ENCODE results near the gene PLA2G4B.
A peak's percentile ranks its signal among the peaks of the same experiment; 100 is the strongest.

Gene PLA2G4B

GRCh38 chr15:41801185-41801584 is 37.5 kb upstream of the PLA2G4B start:
- no peak for TF ChIP-seq CTCF (conservative IDR thresholded peaks at IDR 0.05)

DNA sequence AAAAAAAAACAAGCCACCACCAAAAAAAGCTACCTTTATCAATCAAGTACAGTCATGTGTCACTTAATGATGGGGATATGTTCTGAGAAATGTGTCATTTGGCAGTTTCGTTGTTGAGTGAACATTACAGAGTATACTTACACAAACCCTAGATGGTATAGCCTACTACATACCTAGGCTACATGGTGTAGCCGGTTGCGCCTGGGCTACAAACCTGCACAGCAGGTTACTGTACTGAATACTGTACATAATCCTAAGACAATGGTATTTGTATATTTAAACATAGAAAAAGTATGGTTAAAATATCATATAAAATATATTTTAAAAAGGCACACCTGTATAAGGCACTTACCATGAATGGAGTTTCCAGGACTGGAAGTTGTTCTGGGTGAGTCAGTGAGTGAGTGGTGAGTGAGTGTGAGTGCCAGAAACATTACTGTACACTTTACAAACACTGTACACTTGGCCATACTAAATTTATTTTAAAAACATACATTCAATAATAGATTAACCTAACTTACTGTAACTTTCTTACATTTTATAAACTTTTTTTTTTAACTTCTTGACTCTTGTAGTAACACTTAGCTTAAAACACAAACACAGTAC is 36.7 kb upstream of the PLA2G4B start:
- H3K27ac ChIP-seq = no peak overlapping the region
- no peak for TF ChIP-seq CTCF (conservative IDR thresholded peaks at IDR 0.05)

More at GRCh38 chr15:41801185-41801584, 37.5 kb upstream of the PLA2G4B start:
- no peak overlapping the region for H3K27ac ChIP-seq

DNA sequence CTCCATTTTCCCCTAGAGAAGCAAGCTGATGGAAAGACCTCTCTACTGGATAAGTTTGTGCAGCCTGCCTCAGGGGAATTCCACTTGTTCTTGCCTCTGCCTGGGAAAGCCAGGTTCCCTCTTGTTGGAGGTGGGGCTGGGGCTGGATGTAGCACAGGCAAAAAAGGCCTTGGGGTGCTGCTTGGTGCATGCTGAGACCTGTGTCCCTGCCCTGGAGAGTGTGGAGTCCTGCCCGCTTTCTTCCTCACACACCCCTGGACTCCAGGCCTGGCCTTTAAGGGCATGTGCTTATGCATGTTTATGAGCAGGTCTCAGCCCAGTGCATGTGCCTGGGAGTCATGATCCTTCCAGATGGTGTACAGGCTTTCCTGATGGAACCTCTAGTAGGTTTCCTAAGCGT is 34.3 kb upstream of the PLA2G4B start:
- H3K27ac ChIP-seq = no peak overlapping the region
- TF ChIP-seq CTCF (conservative IDR thresholded peaks at IDR 0.05) = no peak

GRCh38 chr15:41804916-41805666 is 33.6 kb upstream of the PLA2G4B start:
- TF ChIP-seq CTCF (conservative IDR thresholded peaks at IDR 0.05) = no peak
- no peak overlapping the region for H3K27ac ChIP-seq

DNA sequence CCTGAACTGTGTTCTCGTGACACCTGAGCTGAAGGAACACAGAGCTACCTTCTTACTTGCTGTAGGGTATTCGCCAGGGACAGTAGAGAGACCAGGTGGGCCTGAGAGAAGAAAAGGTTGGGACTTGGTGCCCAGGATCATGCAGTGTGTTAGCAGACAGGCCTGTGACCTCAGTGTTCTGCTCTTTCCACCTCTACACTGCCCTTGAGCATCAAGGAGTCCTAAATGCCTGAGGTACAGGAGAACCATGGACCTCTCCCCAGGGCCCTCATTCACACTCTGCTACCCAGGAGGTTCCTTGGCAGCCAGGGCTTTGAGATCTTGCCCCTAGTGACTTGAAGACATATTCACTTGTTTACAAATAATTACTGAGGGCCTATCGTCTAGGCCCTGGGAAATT is 32.9 kb upstream of the PLA2G4B start:
- no peak overlapping the region for H3K27ac ChIP-seq
- no peak for TF ChIP-seq CTCF (conservative IDR thresholded peaks at IDR 0.05)

DNA sequence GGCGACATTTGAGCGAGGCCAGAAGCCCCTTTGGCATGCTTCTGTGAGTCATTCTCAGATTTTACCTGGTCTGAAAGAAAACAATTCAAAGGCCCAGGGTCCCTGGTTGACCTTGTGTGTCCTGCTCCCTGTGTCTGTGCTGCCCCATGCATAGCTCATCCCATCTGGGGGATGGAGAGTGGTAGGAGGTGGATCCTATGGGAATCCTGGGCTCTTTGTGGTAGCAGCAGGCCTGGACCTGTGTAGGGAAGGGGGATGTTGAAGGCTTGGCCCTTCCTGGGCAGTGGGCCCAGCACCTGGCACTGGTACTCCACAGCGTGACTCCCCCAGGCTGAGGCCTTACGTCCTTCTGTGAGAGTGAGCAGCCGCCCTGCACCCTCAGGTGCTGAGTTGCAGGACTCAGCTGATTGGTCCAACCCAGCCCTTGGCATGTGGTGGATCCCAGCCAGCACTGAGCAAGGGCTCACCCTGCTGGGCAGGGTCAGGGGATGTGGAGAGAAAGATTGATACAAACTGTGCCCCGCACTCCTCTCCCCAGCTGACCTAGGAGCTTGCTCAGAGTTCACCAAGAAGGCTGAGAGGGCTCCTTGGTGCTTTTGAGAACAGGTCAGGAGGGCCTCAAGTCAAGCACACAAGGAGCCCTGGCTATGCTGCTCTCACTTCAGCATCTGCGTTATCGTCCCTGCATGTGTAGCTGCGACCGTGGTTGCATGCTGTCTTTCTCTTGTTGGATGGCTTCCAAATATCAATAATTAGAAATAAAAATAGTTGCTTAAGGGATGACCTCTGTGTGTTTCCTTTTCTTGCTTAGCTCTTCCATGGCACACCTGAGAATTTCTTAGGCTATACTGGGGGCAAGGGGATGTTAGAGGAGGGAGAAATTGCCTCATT is 32.1 kb upstream of the PLA2G4B start:
- TF ChIP-seq CTCF (conservative IDR thresholded peaks at IDR 0.05) = peak; percentile 14; the same call in 1 of the 2 replicates
- H3K27ac ChIP-seq = no peak overlapping the region

- H3K27ac ChIP-seq = no peak overlapping the region
- TF ChIP-seq CTCF (conservative IDR thresholded peaks at IDR 0.05) = no peak
These were observed 29.5 kb upstream of the PLA2G4B start for GRCh38 chr15:41809121-41809520.
